GM18508 (cell line): ENCODE data around the gene HYAL2.

Experiments
- ATAC-seq: cut with Tn5 transposase; IDR thresholded peaks from one replicate; pipeline ENCODE4 v1.9.1; 2021; ENCODE audit warnings: moderate number of reproducible peaks; ENCODE audit not compliant: insufficient read depth, unreplicated experiment

The HYAL2 gene

DNA sequence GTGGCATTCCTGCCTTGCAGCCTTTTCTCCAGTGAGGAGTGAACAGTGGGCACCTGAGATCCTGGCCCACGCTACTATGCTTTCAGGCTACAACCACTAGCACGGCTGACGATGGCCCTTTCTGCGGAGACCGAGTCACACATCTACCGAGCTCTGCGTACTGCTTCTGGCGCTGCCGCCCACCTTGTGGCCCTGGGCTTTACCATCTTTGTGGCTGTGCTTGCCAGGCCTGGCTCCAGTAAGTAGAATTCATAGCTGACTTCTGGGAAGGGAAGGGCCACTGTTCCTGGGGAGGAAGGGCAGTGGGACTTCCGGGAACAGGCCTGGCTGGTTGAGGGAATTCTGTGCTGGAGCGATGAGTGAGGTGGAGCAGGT lies 28.8 kb upstream of the HYAL2 start:
- no peak for ATAC-seq

DNA sequence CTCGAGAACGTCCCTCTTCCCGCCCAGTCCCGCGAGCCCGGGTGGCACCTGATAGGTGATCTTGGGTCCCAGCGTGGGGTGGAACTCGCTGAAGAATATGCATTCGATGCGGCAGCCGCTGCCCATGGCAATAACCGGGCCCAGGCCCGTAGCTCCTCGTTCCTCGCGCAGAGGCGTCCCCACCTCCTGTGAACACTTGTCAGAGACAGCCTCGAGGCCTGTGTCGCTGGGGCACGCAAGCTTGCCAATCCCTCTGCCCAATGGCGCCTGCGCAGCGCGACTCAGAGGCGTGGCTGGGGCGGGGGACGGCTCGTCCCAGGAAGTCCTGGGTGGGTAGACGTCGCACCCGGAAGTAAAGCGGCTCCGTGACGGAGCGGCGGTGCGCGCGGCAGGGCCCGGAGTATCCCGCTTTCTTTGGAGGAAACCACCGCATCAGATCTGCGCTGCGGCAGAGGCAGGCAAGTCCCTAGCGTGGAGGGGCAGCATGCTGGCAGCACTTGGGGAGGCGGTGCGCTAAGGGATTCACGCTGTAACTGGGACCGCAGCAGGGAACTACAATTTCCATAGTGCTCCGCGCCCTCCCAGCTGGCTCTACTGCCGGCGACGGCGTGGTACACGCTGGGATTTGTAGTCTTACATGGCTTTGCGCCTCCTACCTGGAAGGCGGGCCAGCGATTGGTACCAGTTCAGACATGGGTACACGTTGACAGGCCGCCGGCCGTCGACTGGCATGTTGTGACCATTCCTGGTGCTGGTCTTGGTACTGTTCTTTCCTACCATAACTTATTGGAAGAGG lies 28.2 kb upstream of the HYAL2 start, which contains the start of the genes CYB561D2 and NPRL2:
TSS of gene CYB561D2 (plus strand) at position 336 of the 796 bp plus-strand sequence. CDS start 572 bp downstream, outside the sequence.
TSS of gene NPRL2 (minus strand) at position 249 of the 796 bp plus-strand sequence. CDS start at position 126, 123 bp downstream.
- peak; percentile 46 for ATAC-seq

DNA sequence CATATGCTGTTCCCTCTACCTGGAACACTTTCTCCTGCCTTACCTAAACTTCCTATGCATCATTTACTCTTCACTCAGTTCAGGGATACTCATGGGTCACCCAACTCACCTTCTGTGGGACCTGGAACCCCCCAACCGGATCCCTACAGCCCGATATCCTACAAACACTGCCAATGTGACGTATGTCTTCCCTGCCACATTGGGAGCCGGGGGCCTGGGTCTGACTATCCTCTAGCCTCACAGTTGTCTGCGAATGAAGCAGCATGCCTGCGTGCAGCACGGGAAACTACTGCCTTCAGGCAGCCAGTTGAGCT lies 27.6 kb upstream of the HYAL2 start:
- ATAC-seq: no peak

DNA sequence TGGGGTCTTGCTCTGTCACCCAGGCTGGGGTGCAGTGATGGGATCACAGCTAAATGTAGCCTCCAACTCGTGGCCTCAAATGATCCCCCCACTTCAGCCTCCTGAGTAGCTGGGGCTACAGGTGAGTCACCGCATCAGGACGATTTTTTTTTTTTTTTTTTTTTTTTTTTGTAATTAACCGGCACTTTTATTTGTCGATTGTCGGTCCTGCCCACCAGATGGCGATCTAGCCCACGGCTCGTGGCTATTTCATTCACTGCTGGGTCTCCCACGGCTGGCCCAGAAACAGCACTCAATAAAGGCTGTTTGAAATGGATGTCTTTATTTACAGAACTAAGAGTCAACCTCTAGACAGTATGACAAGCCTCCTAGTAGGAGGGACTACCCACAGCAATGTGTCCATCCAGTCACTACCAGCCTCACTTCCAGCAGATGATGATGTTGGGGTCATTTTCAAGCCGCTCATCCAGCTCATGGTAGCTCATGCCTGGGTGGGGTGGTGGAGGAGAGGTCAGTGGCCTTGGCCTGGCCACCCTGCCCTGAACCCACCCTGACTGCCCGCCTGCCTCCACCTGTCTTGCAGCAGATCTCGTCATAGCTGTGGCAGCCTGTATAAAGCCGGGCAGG lies 24.8 kb upstream of the HYAL2 start:
- no peak for ATAC-seq

DNA sequence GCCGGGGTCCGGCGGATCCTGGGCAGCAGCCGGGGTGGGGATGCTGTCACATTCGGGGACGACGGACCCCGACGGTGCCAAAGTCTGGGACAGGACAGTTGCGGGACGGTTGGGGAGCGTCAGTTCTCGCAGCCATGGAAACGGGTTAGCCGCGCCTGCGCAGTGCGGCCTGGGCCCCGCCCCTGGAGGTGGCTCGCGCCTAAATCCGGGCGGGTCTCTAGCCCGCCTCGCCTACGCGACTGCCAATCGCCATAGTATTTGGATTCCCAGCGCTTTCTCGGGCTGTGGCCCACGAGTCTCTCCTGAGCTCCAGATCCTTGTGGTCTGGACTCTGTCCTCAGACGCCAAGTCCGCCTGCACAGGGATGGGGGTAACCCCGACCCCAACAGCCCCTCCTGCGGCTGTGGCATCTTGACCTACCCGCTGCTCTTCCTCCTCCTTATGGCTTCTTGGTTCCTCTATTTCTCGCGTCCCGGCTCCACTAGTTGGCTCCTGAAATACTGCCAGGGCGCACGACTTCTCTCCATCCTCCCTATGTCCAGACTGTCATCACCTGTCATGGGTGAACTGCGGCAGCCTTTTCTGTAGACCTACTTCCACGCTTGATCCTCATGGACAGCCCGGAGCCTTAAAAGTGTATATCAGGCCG lies 23.2 kb upstream of the HYAL2 start, which contains the start of gene ZMYND10:
TSS of gene ZMYND10 (minus strand) at position 147 of the 649 bp plus-strand sequence. CDS start 153 bp downstream, outside the sequence.
- no peak for ATAC-seq

DNA sequence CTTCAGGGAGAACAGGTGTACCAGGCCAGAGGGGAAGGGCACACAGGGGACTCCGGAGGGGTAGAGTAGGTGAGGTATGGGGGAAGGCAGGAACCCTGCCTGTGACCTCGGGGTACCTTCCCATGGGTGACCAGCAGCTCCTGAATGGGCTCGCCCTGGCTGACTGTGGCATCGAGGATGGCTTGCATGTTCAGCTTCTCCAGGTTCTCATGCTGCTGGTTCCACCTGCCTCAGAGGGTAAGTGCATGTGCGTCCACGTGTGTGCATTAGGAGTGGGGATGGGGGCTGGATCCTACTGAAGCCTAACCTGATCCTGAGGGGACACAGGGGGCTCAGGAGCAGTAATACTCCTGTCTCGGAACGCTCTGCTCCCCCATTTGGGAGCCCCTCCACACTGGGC lies 22.5 kb upstream of the HYAL2 start:
- ATAC-seq: no peak

DNA sequence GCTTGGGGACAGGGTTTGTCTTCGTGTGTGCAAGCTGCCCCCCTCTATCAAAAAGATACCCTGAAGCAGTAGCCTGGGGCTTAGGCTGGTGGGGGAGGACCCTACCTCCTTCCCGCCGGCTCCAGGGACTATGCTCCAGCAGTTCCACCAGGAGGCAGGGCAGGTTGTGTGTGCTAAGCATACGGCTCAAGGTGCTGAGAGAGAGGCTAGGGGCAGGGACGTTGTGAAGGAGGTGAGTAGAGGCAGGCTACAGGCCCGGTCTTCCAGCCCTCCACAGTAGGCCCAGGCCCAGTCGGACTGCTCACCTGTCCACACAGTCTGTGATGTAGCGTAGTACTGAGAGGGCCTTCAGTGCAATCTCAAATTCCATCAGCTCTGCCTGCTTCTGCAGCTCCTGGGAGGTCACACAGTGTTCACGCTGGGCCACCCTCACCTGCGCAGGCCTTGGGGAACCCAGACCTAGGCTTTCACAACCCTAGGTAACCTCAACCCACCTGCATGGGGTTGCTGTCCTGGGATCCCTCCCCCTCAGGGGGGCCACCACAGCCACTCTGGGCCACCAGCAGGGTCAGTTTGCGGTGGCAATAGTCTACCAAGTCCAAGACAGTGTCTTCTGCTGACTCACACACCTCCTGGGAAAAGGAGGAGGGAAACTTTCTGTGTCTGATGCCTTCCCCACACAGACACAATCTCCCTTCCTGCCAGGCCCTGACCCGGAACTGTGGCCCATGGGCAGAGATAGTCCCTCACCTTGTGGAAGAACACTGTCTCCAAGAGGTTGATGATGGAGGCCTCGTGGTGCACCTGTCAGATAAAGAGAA lies 20.5 kb upstream of the HYAL2 start:
- no peak for ATAC-seq

DNA sequence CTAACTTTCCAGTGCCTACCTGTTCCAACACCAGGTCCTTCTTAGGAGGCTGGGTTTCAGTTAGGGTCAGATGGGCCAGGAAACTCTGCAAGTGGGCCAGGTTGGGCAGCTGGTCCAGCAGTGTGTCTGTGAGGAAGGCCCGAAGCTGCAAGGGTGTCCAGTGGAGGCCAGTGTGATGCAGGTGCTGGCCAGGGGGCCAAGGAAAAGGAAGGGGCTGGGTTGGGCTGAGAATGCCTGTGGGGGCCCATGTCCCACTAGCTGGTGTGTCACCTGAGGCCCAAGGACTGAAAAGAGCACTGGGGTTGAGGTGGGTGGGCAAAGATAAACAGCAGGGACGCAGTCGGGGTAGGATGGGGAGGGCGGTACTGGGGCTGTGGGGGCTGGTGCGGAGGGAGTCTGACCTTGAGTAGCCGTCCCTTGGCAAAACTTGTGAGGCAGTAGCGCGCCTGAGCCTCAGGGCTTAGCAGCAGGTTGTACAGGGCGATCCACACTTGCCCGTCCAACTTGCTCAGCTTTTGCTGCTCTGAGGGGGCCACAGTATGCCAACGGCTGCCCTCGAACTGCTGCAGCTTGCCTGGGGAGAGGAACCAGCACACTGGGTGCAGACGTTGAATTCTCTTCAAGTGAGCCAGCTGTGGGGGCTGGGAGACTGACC lies 19.6 kb upstream of the HYAL2 start:
- ATAC-seq: no peak

DNA sequence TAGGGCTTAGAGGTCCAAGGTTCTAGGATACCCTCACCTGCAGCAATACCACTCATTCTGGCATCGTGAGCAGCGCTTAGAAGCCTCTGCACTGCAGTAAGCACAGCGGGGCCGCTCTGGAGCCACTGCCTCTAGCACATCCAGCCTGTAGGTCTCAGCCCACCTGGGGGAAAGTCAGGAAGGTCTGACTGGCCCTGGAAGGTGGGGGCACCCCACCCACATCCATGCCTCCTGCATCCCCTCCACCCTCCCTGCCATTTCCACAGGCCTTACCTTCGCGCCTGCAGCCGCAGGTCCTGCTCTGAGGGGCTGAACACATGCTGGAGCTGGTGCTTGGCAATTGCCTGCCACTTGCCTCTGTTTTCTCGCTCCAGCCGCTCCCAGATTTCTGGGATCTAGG lies 19.0 kb upstream of the HYAL2 start:
- ATAC-seq: no peak

DNA sequence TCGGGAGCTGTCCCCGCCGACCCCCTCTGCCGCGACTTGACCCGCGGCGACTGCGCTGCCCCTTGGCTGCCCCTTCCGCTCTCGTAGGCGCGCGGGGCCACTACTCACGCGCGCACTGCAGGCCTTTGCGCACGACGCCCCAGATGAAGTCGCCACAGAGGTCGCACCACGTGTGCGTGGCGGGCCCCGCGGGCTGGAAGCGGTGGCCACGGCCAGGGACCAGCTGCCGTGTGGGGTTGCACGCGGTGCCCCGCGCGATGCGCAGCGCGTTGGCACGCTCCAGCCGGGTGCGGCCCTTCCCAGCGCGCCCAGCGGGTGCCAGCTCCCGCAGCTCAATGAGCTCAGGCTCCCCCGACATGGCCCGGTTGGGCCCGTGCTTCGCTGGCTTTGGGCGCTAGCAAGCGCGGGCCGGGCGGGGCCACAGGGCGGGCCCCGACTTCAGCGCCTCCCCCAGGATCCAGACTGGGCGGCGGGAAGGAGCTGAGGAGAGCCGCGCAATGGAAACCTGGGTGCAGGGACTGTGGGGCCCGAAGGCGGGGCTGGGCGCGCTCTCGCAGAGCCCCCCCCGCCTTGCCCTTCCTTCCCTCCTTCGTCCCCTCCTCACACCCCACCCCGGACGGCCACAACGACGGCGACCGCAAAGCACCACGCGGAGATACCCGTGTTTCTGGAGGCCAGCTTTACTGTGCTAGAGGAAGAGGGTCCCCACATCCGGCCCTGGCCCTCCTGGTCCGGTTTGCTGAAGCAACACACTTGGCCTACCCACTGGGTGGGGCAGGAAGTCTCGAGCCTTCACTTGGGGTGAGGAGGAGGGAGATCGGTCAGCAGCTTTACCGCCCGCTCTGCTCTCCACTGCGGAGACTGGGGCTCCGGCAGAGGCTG lies 18.1 kb upstream of the HYAL2 start, which contains the start of gene RASSF1:
TSS of gene RASSF1 (minus strand) at position 389 of the 882 bp plus-strand sequence. CDS start at position 358, 31 bp downstream.
- no peak for ATAC-seq

DNA sequence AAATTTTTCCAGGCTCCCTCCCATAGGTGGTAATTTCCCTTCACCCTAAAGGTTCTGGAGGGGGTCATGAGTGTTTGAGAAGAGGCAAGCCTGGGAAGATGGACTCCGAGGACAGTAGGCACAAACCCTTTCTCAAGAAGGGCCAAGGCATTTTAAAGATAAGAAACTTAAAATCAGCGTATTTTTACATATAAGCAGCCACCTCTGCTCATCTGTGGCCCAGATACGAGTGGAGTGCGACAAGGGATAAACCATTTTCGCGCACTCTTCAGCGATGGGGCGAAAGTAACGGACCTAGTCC lies 17.6 kb upstream of the HYAL2 start:
- ATAC-seq: no peak

DNA sequence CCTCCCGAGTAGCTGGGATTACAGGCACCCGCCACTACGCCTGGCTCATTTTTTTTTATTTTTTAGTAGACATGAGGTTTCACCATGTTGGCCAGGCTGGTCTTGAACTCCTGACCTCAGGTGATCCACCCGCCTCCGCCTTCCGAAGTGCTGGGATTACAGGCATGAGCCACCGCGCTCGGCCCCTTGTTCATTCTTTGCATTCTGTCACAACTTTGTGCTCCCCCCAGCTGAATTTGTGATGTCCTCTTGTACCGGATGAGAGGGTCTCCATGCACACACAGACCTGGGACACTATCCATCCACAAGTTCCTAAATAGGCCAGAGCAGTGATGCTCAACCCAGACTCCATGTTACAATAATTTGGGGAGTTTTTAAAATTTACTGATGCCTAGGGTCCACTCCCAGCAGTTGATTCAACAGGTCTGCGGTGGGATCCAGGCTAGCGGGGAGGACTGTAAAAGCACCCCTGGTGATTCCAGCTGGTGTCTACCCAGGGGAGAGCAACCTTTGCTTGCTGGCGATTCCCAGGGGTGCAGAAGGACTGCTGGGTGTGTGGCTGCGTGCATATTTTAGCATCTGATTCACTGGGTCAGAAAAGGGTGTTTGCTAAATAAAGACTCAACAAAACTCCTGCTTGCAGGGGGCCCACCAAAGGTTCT lies 17.1 kb upstream of the HYAL2 start:
- no peak for ATAC-seq

DNA sequence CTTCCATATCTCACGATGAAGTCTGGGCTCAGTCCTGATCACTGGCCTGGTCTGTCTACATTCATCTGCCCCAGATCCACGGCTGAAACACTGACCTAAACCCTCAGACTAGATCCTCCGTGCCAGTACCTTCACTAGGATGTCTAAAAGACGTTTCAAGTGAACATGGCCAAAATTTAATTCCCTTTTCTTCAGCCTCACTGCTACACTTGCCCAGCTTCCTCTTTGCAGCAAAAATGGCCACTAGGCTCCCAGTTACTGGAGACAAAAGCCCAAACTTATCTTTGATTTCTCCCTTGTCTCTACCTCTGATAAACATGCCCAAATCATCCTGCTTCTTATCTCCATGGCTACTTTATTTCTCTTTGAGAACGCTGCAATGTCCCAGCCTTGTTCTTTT lies 16.4 kb upstream of the HYAL2 start:
- ATAC-seq: no peak

DNA sequence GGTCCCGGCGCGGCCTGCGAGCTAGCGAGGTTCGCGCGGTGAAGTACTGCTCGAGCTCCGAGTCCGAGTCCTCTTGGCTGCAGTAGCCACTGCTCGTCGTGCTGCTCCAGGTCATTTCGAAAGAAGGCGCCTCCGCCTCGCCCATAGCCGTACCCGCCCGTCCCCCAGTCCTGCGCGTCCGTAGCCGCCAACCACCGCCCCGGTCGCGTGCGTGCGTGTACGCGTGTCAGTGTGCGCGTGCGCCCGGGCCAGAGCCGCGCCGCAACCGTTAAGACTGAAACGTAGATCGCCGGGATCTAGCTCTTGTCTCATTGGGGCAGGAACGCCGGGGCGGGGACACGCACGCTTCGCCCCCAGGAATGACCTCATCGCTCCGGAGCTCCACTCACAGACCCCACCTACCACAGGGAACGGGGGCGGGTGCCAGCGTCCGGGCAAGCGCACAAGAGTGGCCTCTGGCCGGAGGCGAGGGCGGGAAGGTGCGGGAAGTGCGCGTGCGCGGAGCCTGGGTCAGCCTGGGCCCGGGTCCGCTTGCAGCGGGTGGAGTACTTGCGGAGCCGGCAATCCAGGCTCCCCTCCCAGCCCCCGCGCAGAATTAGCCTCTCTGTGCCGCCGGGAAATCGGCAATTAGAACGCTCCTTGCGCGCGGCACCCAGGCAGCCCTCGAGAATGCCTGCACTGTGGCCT lies 14.8 kb upstream of the HYAL2 start:
- peak; percentile 48 for ATAC-seq

DNA sequence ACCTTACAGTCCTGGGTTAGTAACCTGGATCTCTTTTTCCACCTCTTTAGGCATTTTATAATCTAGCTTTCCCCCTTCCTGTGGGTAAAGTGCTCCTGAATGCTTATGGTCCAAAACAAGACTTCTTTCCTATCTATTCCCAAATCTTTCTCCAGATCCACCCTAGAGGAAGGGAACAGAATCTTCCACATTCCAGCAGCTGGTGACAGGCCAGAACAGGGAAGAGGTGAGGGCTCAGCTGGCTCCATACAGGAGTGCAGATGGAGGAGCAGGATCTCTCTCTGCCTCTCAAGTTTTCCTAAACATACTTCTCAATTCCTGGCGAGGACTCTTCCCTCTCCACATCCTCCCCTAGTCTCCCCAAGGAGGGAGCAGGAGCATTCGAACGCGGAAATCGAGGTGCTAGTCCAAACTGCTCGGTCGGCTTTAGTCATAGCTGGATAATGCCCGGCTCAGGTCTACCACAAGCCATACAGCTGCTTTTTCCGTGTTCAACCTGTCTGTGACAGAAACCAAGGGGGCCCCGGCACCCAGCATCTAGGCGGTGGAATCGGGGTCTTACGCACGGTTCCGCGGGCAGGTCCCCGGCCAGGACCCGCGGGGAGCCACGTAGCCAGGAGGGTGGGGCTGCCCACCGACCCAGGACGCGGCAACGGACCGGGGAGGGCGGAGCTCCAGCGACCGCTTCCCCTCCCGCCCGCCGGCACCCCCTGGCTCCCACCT lies 14.1 kb upstream of the HYAL2 start:
- peak; percentile 8 for ATAC-seq

DNA sequence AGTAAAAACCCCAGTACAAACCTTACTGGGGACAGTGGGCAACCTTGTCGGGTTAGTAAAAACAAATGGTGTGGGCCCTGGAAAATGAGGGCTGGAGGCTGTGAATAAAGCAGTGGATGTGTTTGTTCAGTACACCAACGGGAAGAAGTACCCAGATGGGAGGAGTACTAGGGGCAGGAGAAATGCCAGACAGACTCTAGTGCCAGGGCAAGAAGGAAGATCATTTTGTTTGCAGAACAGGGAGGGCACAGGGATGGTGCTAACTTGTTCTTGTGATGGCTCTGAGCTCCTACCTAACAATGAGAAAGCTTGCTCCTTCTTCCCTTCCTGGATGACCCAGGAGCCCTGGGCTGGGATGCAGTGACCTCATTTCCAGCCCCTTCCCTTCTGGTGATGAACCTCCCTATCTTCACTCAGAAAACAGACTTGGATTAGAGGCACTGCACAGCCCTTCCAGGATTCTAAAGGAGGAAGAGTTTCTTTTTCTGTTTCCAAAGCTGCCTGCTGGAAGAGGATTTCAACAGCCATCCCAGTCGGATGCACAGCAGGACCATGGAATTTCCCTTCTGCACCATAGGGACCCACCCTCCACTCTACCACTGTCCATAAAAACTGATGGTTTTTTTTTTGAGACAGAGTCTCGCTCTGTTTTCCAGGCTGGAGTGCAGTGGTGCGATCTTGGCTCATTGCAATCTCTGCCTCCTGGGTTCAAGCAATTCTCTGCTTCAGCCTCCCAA lies 12.0 kb upstream of the HYAL2 start:
- ATAC-seq: no peak
